ENCODE results near the gene CKAP2L. TPM values are rescaled to one million over a fixed set of nuclear protein-coding genes. Genes with fewer than 3 reads are reported as not detected.

Gene CKAP2L
- total and polyA plus RNA-seq, 9 of the 15 experiments (the other 6 are each of a cell fraction or from before 2014, with no cell fraction given), result 10.4 to 21.9 (median 14.2) TPM

GRCh38 chr2:112812318-112813267 is 48.2 kb upstream of the CKAP2L start (continued):
- TF ChIP-seq ZBTB33 (CRISPR knock-in tag; IDR thresholded peaks at IDR 0.05), result no peak
- peak; percentile 91 for TF ChIP-seq EGR1 (conservative IDR thresholded peaks at IDR 0.05)
- TF ChIP-seq JUN (IDR thresholded peaks at IDR 0.05; ENCODE audit: borderline replicate concordance, low read depth, low read length), result peak; percentile 71; the same call in 1 of the 2 replicates
- no peak for TF ChIP-seq JUN (CRISPR knock-in tag; IDR thresholded peaks at IDR 0.05; ENCODE audit: borderline replicate concordance)
- TF ChIP-seq CREBBP (IDR thresholded peaks at IDR 0.05; ENCODE audit: low read depth, low read length), result no peak
- no peak for TF ChIP-seq FOXP4 (CRISPR knock-in tag; IDR thresholded peaks at IDR 0.05; ENCODE audit: borderline replicate concordance)
- TF ChIP-seq ZNF384 (IDR thresholded peaks at IDR 0.05; ENCODE audit: low read depth, low read length), result no peak
- no peak for TF ChIP-seq CUX1 (CRISPR knock-in tag; IDR thresholded peaks at IDR 0.05)
- TF ChIP-seq TAF9B (IDR thresholded peaks at IDR 0.05; ENCODE audit: partially characterized antibody), result peak; percentile 11
- TF ChIP-seq POLR2A (conservative IDR thresholded peaks at IDR 0.05), result no peak
- no peak for TF ChIP-seq GATAD2B (IDR thresholded peaks at IDR 0.05; ENCODE audit: borderline replicate concordance)
- 0 out of 2 replicates have a peak, but pooled peaks have one; percentile 20 for TF ChIP-seq MTA3 (IDR thresholded peaks at IDR 0.05; ENCODE audit: borderline replicate concordance)
- TF ChIP-seq JUND (IDR thresholded peaks at IDR 0.05; ENCODE audit: borderline replicate concordance, low read depth, low read length), result peak; percentile 75
- TF ChIP-seq JUND (tag; IDR thresholded peaks at IDR 0.05; ENCODE audit: borderline replicate concordance, low read depth, low read length), result peak; percentile 45; the same call in 1 of the 3 replicates
- TF ChIP-seq ZNF507 (tag; conservative IDR thresholded peaks at IDR 0.05), result no peak
- no peak for TF ChIP-seq POLR3A (IDR thresholded peaks at IDR 0.05; ENCODE audit: borderline replicate concordance, extremely low read depth, insufficient read depth, insufficient read length)
